ENCODE measurements around the gene DDX27.

DNA sequence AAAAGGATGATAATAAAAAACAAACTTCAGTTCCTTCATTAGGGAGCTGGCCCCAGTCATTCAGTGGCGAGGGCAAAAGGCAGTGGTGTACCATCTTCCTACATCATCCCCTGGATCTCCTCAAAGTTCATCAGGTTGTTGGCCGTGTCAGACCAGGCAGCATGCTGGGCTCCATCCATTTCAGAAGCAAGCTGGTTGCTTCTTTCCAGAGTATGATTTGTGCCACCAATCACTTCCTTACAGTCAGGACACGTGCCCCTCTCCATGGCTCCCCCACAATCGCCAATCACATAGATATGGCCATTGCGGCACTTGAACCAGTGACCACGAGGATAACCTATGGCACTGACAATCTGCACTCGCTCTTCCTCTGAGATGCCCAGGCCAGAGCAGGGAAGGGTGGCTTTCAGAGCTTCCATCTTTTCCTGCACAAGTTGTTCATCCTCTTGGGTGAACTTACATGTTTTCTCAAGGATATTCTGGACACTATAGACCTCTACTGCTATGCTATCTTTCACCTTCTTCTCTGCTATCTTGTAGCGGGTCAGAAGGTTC is 28.0 kb downstream of the DDX27 start:
- TF ChIP-seq, protein P1, sequence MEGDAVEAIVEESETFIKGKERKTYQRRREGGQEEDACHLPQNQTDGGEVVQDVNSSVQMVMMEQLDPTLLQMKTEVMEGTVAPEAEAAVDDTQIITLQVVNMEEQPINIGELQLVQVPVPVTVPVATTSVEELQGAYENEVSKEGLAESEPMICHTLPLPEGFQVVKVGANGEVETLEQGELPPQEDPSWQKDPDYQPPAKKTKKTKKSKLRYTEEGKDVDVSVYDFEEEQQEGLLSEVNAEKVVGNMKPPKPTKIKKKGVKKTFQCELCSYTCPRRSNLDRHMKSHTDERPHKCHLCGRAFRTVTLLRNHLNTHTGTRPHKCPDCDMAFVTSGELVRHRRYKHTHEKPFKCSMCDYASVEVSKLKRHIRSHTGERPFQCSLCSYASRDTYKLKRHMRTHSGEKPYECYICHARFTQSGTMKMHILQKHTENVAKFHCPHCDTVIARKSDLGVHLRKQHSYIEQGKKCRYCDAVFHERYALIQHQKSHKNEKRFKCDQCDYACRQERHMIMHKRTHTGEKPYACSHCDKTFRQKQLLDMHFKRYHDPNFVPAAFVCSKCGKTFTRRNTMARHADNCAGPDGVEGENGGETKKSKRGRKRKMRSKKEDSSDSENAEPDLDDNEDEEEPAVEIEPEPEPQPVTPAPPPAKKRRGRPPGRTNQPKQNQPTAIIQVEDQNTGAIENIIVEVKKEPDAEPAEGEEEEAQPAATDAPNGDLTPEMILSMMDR (IDR thresholded peaks at IDR 0.05): no peak
- TF ChIP-seq POLR2A (IDR thresholded peaks at IDR 0.05): no peak
